ENCODE data around the gene CHD9. TPM values are rescaled to one million over a fixed set of nuclear protein-coding genes. Genes with fewer than 3 reads are reported as not detected.

CHD9 gene
- total and polyA plus RNA-seq, 9 of the 15 experiments (the other 6 are each of a cell fraction or from before 2014, with no cell fraction given): 29.0 to 69.3 (median 40.6) TPM

- peak; percentile 20; the same call in 1 of the 2 replicates for TF ChIP-seq RFX1 (IDR thresholded peaks at IDR 0.05)
- no peak for TF ChIP-seq POLR2AphosphoS2 (IDR thresholded peaks at IDR 0.05; ENCODE audit: low read length)
- TF ChIP-seq ETV6 (IDR thresholded peaks at IDR 0.05; ENCODE audit: borderline replicate concordance in 1 of 2, low read depth in 2 of 2, low read length in 1 of 2): no peak
- no peak for TF ChIP-seq ETV6 (CRISPR knock-in tag; IDR thresholded peaks at IDR 0.05; ENCODE audit: borderline replicate concordance)
- TF ChIP-seq MAFG (tag; conservative IDR thresholded peaks at IDR 0.05): no peak
- no peak for TF ChIP-seq ZC3H11A (IDR thresholded peaks at IDR 0.05; ENCODE audit: low read depth, low read length)
- TF ChIP-seq BRF2 (IDR thresholded peaks at IDR 0.05; ENCODE audit: borderline replicate concordance, insufficient read depth, insufficient read length): no peak
- no peak for TF ChIP-seq HNRNPUL1 (IDR thresholded peaks at IDR 0.05; ENCODE audit: low read length)
- TF ChIP-seq ZNF592 (IDR thresholded peaks at IDR 0.05): no peak
- H3K4me2 ChIP-seq (ENCODE audit: insufficient read depth, low read length): no peak overlapping the region
- ATAC-seq (no peak), DNase-seq (ENCODE audit: extremely low read depth in 1 of 4, low spot score in 3 of 4) (no peak), FAIRE-seq (no peak)
- H3K27me3 ChIP-seq (ENCODE audit: control insufficient read depth in 2 of 2, insufficient read depth in 2 of 2, low read length in 2 of 2): no peaks in the 10 kb centered on the region
- H3K4me1 ChIP-seq (replicated peaks in 1 of 2; ENCODE audit: control insufficient read depth in 2 of 2, insufficient read depth in 2 of 2, low read length in 2 of 2): no peaks in the 10 kb centered on the region
- 85% methylated on average over 5 of the region's 6 CpGs for WGBS (ENCODE audit: insufficient coverage, low coverage, missing lambda C conversion rate)
- no peaks in the 10 kb centered on the region; the same call in 1 of the 2 replicates for H3K9me3 ChIP-seq (replicated peaks; ENCODE audit: control insufficient read depth, insufficient read depth, low read depth, low read length)
- ChIA-PET CTCF (ENCODE audit: low intra/inter-chr PET ratio) (no interaction called here), POLR2A (no interaction called here)
- H4K20me1 ChIP-seq (replicated peaks; ENCODE audit: control insufficient read depth, insufficient read depth, low read length): no peaks in the 10 kb centered on the region
- intact Hi-C loops (cut with micrococcal nuclease): no loop called here
- H3K4me3 ChIP-seq: no peak overlapping the region
- no peak overlapping the region for H3K27ac ChIP-seq (ENCODE audit: extremely low read depth, low read depth, low read length)
- no peaks in the 10 kb centered on the region for H3K9me1 ChIP-seq (ENCODE audit: control insufficient read depth, insufficient read depth, low read length)
- no peak overlapping the region for H3K9ac ChIP-seq (ENCODE audit: insufficient read depth in 1 of 2, low read depth in 2 of 2, low read length in 2 of 2)
- BruUV-seq (replicated peaks): no TSS peak
- H3K36me3 ChIP-seq (ENCODE audit: control insufficient read depth, insufficient read depth, low read length): peaks cover 43% of the 10 kb centered on the region; the same call in 2 of the 3 replicates
- peaks cover 76% of the 10 kb centered on the region for H3K79me2 ChIP-seq (ENCODE audit: control insufficient read depth, insufficient read depth, low read length)
- in situ Hi-C loops (cut with MboI): no loop called here
- H2AFZ ChIP-seq (ENCODE audit: low read depth, low read length): no peak overlapping the region
Observed at GRCh38 chr16:53071748-53072301, 17.0 kb downstream of the CHD9 start.
